H9 (cell line): ENCODE data around the gene MTMR3. TPM values are rescaled to one million over a fixed set of nuclear protein-coding genes. Genes with fewer than 3 reads are reported as not detected.

Source experiments
- DNase-seq: peaks from one replicate; pipeline ENCODE4 v3.0.0-alpha.2; 2017
- H2AFZ ChIP-seq: one replicate; pipeline ENCODE4 v1.6.1; 2013; ENCODE audit warnings: mild to moderate bottlenecking, low read length, control low read depth, moderate library complexity
- H2AK5ac ChIP-seq: 2 replicates; pipeline ENCODE4 v1.6.1; 2013; ENCODE audit warnings: low read length, control low read depth, mixed read lengths; ENCODE audit not compliant: insufficient read length
- H2BK120ac ChIP-seq: one replicate; pipeline ENCODE4 v1.6.1; 2013; ENCODE audit warnings: low read depth, mild to moderate bottlenecking, low read length, control low read depth, inconsistent platforms; ENCODE audit not compliant: poor library complexity, severe bottlenecking
- H2BK12ac ChIP-seq: 2 replicates; pipeline ENCODE4 v1.6.1; 2013; ENCODE audit warnings: low read length, control low read depth, mixed read lengths, low read depth; ENCODE audit not compliant: insufficient read length
- H2BK15ac ChIP-seq: 2 replicates; pipeline ENCODE4 v1.6.1; 2013; ENCODE audit warnings: low read depth, low read length, control low read depth
- H2BK20ac ChIP-seq: one replicate; pipeline ENCODE4 v1.6.1; 2013; ENCODE audit warnings: low read depth, mild to moderate bottlenecking, low read length, control low read depth, inconsistent platforms; ENCODE audit not compliant: poor library complexity, severe bottlenecking
- H2BK5ac ChIP-seq: 2 replicates; pipeline ENCODE4 v1.6.1; 2013; ENCODE audit warnings: low read length, control low read depth, mixed read lengths; ENCODE audit not compliant: insufficient read length
- H3K14ac ChIP-seq: 2 replicates; pipeline ENCODE4 v1.6.1; 2013; ENCODE audit warnings: low read length, control low read depth; ENCODE audit not compliant: insufficient read depth
- H3K18ac ChIP-seq: 2 replicates; pipeline ENCODE4 v1.6.1; 2013; ENCODE audit warnings: low read depth, mild to moderate bottlenecking, mixed read lengths, low read length, control low read depth; ENCODE audit not compliant: insufficient read length
- H3K23ac ChIP-seq: 2 replicates; pipeline ENCODE4 v1.6.1; 2013; ENCODE audit warnings: low read length, control low read depth, mixed read lengths, low read depth; ENCODE audit not compliant: insufficient read length
- H3K23me2 ChIP-seq: 2 replicates; pipeline ENCODE4 v1.6.1; 2013; ENCODE audit warnings: low read depth, mild to moderate bottlenecking, mixed read lengths, low read length, control low read depth; ENCODE audit not compliant: insufficient read length, poor library complexity, severe bottlenecking
- H3K27ac ChIP-seq: 2 replicates; pipeline ENCODE4 v1.5.1; 2013; ENCODE audit warnings: low read length, control low read depth, mixed read lengths, low read depth; ENCODE audit not compliant: insufficient read length
- H3K27me3 ChIP-seq: 2 replicates; pipeline ENCODE4 v1.6.1; 2013; ENCODE audit warnings: low read length, control low read depth, inconsistent platforms; ENCODE audit not compliant: insufficient read depth
- H3K4ac ChIP-seq: 2 replicates; pipeline ENCODE4 v1.6.1; 2013; ENCODE audit warnings: low read depth, mild to moderate bottlenecking, control low read depth, inconsistent platforms, low read length, moderate library complexity
- H3K4me1 ChIP-seq: 2 replicates; pipeline ENCODE4 v1.6.1; 2013; ENCODE audit warnings: low read length, control low read depth, inconsistent platforms; ENCODE audit not compliant: insufficient read depth
- H3K4me2 ChIP-seq: 2 replicates; pipeline ENCODE4 v1.6.1; 2013; ENCODE audit warnings: low read length, control low read depth, mixed read lengths; ENCODE audit not compliant: insufficient read length, insufficient read depth
- H3K56ac ChIP-seq: 2 replicates; pipeline ENCODE4 v1.6.1; 2013; ENCODE audit warnings: low read depth, mild to moderate bottlenecking, mixed read lengths, low read length, control low read depth; ENCODE audit not compliant: insufficient read length
- H3K79me1 ChIP-seq: 2 replicates; pipeline ENCODE4 v1.6.1; 2013; ENCODE audit warnings: low read depth, mild to moderate bottlenecking, moderate library complexity, low read length, control low read depth, inconsistent platforms; ENCODE audit not compliant: insufficient read depth, poor library complexity, severe bottlenecking
- H3K79me2 ChIP-seq: 2 replicates; pipeline ENCODE4 v1.6.1; 2013; ENCODE audit warnings: low read length, control low read depth, inconsistent platforms; ENCODE audit not compliant: insufficient read depth
- H3K9ac ChIP-seq: 2 replicates; pipeline ENCODE4 v1.6.1; 2013; ENCODE audit warnings: low read length, control low read depth, mixed read lengths; ENCODE audit not compliant: insufficient read length; ENCODE audit errors: extremely low read depth
- H3K9me3 ChIP-seq: one replicate; pipeline ENCODE4 v1.6.1; 2013; ENCODE audit warnings: low read depth, low read length, inconsistent platforms; ENCODE audit not compliant: control insufficient read depth
- H3T11ph ChIP-seq: one replicate; pipeline ENCODE4 v1.6.1; 2013; ENCODE audit warnings: mild to moderate bottlenecking, low read length, control low read depth, inconsistent platforms
- H4K20me1 ChIP-seq: one replicate; pipeline ENCODE4 v1.6.1; 2013; ENCODE audit not compliant: control insufficient read depth, insufficient read length, insufficient read depth
- H4K5ac ChIP-seq: 2 replicates; pipeline ENCODE4 v1.6.1; 2013; ENCODE audit warnings: low read depth, mild to moderate bottlenecking, mixed read lengths, low read length, control low read depth; ENCODE audit not compliant: insufficient read length
- H4K8ac ChIP-seq: replicated peaks from 2 replicates; pipeline ENCODE4 v1.6.1; 2013; ENCODE audit warnings: low read length, control low read depth, mixed read lengths, low read depth; ENCODE audit not compliant: insufficient read length
- H4K91ac ChIP-seq: 2 replicates; pipeline ENCODE4 v1.6.1; 2013; ENCODE audit warnings: low read depth, mild to moderate bottlenecking, moderate library complexity, mixed read lengths, low read length, control low read depth; ENCODE audit not compliant: insufficient read length
- H3K27ac Mint-ChIP-seq, 3 experiments: 2 replicates in 2 of 3; 3 replicates in 1 of 3; pipeline ENCODE4 v1.8.0; 2020 to 2021; ENCODE audit warnings: mixed read lengths in 3 of 3, mild to moderate bottlenecking in 1 of 3, moderate library complexity in 1 of 3
- H3K27me3 Mint-ChIP-seq: 2 replicates; pipeline ENCODE4 v1.8.0; 2021; ENCODE audit warnings: low read depth, mild to moderate bottlenecking, moderate library complexity, mixed read lengths
- H3K36me3 Mint-ChIP-seq, 3 experiments: 2 replicates in 2 of 3; 3 replicates in 1 of 3; pipeline ENCODE4 v1.8.0; 2020 to 2021; ENCODE audit warnings: low read depth in 3 of 3, mixed read lengths in 3 of 3; ENCODE audit not compliant: insufficient read depth in 1 of 3
- H3K4me1 Mint-ChIP-seq, 2 experiments: 2 replicates each; pipeline ENCODE4 v1.8.0; 2020; ENCODE audit warnings: mixed read lengths in 2 of 2
- H3K4me3 Mint-ChIP-seq, 2 experiments: 2 replicates in 1 of 2; 3 replicates in 1 of 2; pipeline ENCODE4 v1.8.0; 2020 to 2021; ENCODE audit warnings: mild to moderate bottlenecking in 2 of 2, mixed read lengths in 2 of 2, moderate library complexity in 1 of 2
- H3K9me3 Mint-ChIP-seq, 2 experiments: 2 replicates in 1 of 2; 3 replicates in 1 of 2; pipeline ENCODE4 v1.8.0; 2020; ENCODE audit warnings: mild to moderate bottlenecking in 2 of 2, mixed read lengths in 2 of 2, moderate library complexity in 1 of 2
- WGBS: extraction: QIAGEN DNeasy Blood & Tissue Kit; methylation state at CpG from one replicate; pipeline ENCODE4 v1.1.7; 2013; ENCODE audit warnings: missing lambda C conversion rate, low lambda C conversion rate, mixed read lengths; ENCODE audit not compliant: insufficient read length; ENCODE audit errors: extremely low coverage; 5-methylcytosine and 5-hydroxymethylcytosine counted together
- total RNA-seq: library from RNA; stranded (reverse); gene quantifications from 2 replicates; pipeline ENCODE4 v1.2.1, GENCODE V29; 2021
- TF ChIP-seq, protein P1 (sequence below): fragments of 200-600 bp; sonication (generic); conservative IDR thresholded peaks from 3 replicates; pipeline ENCODE4 v1.8.0; 2021; ENCODE audit warnings: antibody characterized with exemption, mild to moderate bottlenecking

MTMR3 gene
- total RNA-seq, 1 experiment from 2014 or later: 19.8 TPM

DNA sequence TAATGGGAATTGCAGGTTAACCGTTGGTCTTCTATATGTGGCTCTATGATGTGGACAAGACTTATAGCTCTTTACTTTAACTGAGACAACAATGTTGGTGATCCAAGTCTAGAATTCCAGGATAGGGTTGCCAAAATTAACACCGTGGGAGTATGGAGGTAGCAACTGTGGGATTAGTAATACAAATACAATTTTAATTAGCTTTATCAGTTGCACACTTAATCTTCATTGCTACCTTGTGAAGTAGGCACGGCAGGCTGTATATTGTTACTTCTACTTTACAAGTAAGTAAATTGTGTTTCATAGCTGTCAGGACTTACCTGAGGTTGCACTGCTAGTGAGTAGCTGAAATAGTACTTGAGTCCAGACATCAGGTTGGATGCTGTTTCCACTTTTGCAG is 21.0 kb downstream of the MTMR3 start:
- Histone ChIP-seq H2BK15ac (no peak overlapping the region), H3K27ac (no peak overlapping the region), H3K18ac (no peak overlapping the region), H3K56ac (no peak overlapping the region), H2BK20ac (no peak overlapping the region), H4K5ac (no peak overlapping the region), H3K23ac (no peak overlapping the region), H3K4me2 (no peak overlapping the region), H3K79me2 (no peaks in the 10 kb centered on the region; the same call in 1 of the 2 replicates), H3K9ac (no peak overlapping the region), H3K4ac (no peak overlapping the region), H3K27me3 (no peaks in the 10 kb centered on the region), H2BK5ac (no peak overlapping the region), H2BK12ac (no peak overlapping the region), H2AFZ (no peak overlapping the region), H3K9me3 (no peaks in the 10 kb centered on the region), H4K20me1 (no peaks in the 10 kb centered on the region), H2AK5ac (no peak overlapping the region), H2BK120ac (no peak overlapping the region), H4K91ac (no peak overlapping the region), H3T11ph (no peak overlapping the region), H3K79me1 (peaks cover 4% of the 10 kb centered on the region), H3K23me2 (no peaks in the 10 kb centered on the region), H3K14ac (no peak overlapping the region), H3K4me1 (no peaks in the 10 kb centered on the region; the same call in 1 of the 2 replicates), H4K8ac (no peak overlapping the region)
- Mint-ChIP-seq H3K4me3 (no peak overlapping the region), H3K27ac (no peak overlapping the region), H3K27me3 (no peaks in the 10 kb centered on the region), H3K4me1 (peaks cover 9 to 12% of the 10 kb centered on the region in 2 experiments), H3K36me3 (peaks cover 0 to 4% (median 0%) of the 10 kb centered on the region in 3 experiments; a peak in 2 of 7 replicates), H3K9me3 (no peaks in the 10 kb centered on the region)
- WGBS: no CpG with 5 or more reads among the region's 3 CpGs
- TF ChIP-seq, protein P1, sequence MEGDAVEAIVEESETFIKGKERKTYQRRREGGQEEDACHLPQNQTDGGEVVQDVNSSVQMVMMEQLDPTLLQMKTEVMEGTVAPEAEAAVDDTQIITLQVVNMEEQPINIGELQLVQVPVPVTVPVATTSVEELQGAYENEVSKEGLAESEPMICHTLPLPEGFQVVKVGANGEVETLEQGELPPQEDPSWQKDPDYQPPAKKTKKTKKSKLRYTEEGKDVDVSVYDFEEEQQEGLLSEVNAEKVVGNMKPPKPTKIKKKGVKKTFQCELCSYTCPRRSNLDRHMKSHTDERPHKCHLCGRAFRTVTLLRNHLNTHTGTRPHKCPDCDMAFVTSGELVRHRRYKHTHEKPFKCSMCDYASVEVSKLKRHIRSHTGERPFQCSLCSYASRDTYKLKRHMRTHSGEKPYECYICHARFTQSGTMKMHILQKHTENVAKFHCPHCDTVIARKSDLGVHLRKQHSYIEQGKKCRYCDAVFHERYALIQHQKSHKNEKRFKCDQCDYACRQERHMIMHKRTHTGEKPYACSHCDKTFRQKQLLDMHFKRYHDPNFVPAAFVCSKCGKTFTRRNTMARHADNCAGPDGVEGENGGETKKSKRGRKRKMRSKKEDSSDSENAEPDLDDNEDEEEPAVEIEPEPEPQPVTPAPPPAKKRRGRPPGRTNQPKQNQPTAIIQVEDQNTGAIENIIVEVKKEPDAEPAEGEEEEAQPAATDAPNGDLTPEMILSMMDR: no peak
- DNase-seq: no peak
